ENCODE data around the gene CDYL2. TPM values are rescaled to one million over a fixed set of nuclear protein-coding genes. Genes with fewer than 3 reads are reported as not detected.
A peak's percentile ranks its signal among the peaks of the same experiment; 100 is the strongest.

Gene CDYL2
- total and polyA plus RNA-seq, 4 experiments from 2014 or later: 0.91 to 42.4 (median 20.0) TPM

- Mint-ChIP-seq H3K4me3 (no peak overlapping the region), H3K9me3 (peaks cover 0 to 31% (median 26%) of the 10 kb centered on the region in 8 donors), H3K27ac (no peak overlapping the region), H3K4me1 (no peaks in the 10 kb centered on the region), H3K27me3 (peaks cover 4 to 11% of the 10 kb centered on the region in 2 donors), H3K36me3 (no peaks in the 10 kb centered on the region)
- H3K27me3 ChIP-seq (ENCODE audit: insufficient read depth, low read length): no peaks in the 10 kb centered on the region
- POLR2A ChIA-PET (ENCODE audit: partially characterized antibody): no interaction called here
- CTCF ChIA-PET (ENCODE audit: partially characterized antibody): no interaction called here
- intact Hi-C loops (cut with micrococcal nuclease): no loop called here
- no peak overlapping the region for H3K4me3 ChIP-seq (ENCODE audit: low read length in 2 of 2)
- no peaks in the 10 kb centered on the region for H3K4me1 ChIP-seq (ENCODE audit: insufficient read depth, low read length)
- H3K36me3 ChIP-seq (ENCODE audit: insufficient read depth, low read length): no peaks in the 10 kb centered on the region
- DNase-seq: no peak
- no peaks in the 10 kb centered on the region for H3K9me3 ChIP-seq (ENCODE audit: control insufficient read depth in 1 of 2, low read length in 2 of 2)
- no peak overlapping the region for H3K27ac ChIP-seq (ENCODE audit: low read depth, low read length)
Observed at GRCh38 chr16:80846275-80846674, 41.9 kb upstream of the CDYL2 start.

DNA sequence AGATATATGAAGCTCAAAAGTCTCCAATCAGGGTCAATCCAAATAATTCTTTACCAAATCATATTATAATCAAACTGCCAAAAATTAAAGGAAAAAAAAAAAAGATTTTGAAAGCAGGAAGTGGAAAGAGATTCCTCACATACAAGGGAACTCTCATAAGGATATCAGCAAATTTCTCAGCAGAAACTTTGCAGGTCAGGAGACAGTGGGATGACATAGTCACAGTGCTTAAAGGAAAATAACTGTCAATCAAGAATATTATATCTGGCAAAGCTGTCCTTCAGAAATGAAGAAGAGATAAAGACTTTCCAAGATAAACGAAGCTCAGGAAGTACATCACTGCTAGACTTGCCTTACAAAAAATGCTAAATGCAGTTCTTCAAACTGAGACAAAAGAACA lies 40.0 kb upstream of the CDYL2 start:
- Mint-ChIP-seq H3K36me3 (peaks cover 0 to 2% of the 10 kb centered on the region in 2 donors), H3K4me1 (no peaks in the 10 kb centered on the region), H3K27me3 (peaks cover 13 to 19% of the 10 kb centered on the region in 2 donors), H3K27ac (peak overlapping the region in 1 of 7 donors; percentile 5), H3K9me3 (peaks cover 0 to 41% (median 31%) of the 10 kb centered on the region in 8 donors), H3K4me3 (no peak overlapping the region)
- POLR2A ChIA-PET (ENCODE audit: partially characterized antibody): no interaction called here
- no peaks in the 10 kb centered on the region for H3K4me1 ChIP-seq (ENCODE audit: insufficient read depth, low read length)
- no peaks in the 10 kb centered on the region for H3K9me3 ChIP-seq (ENCODE audit: control insufficient read depth in 1 of 2, low read length in 2 of 2)
- H3K4me3 ChIP-seq (ENCODE audit: low read length in 2 of 2): no peak overlapping the region
- H3K27ac ChIP-seq (ENCODE audit: low read depth, low read length): no peak overlapping the region
- H3K27me3 ChIP-seq (ENCODE audit: insufficient read depth, low read length): no peaks in the 10 kb centered on the region
- intact Hi-C loops (cut with micrococcal nuclease): no loop called here
- no peak for DNase-seq
- CTCF ChIA-PET (ENCODE audit: partially characterized antibody): no interaction called here
- no peaks in the 10 kb centered on the region for H3K36me3 ChIP-seq (ENCODE audit: insufficient read depth, low read length)

DNA sequence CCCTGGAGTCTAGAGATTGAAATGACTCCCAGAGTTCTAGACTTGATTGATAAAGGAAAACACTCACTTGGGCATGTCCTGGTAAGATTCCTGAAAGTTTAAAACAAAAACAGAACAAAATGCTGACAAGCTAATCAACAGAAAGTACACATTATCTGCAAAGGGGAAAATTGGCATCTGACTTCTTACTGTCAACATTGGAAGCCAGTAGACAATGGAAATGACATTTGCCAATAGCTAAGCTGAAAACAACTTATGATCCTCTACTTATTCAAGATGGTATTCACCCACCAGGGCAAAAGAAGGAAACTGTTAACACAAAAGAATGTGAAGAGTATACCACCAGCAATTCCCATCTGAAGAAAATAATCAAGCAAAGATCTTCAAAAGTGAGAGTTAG lies 36.8 kb upstream of the CDYL2 start:
- peaks cover 5% of the 10 kb centered on the region for H3K27me3 ChIP-seq (ENCODE audit: insufficient read depth, low read length)
- no peaks in the 10 kb centered on the region for H3K36me3 ChIP-seq (ENCODE audit: insufficient read depth, low read length)
- no peak overlapping the region for H3K4me3 ChIP-seq (ENCODE audit: low read length in 2 of 2)
- intact Hi-C loops (cut with micrococcal nuclease): no loop called here
- Mint-ChIP-seq H3K9me3 (peaks cover 0 to 41% (median 31%) of the 10 kb centered on the region in 8 donors), H3K4me1 (no peaks in the 10 kb centered on the region), H3K27ac (no peak overlapping the region), H3K4me3 (no peak overlapping the region), H3K36me3 (peaks cover 0 to 2% of the 10 kb centered on the region in 2 donors), H3K27me3 (peaks cover 15 to 31% of the 10 kb centered on the region in 2 donors)
- ChIA-PET POLR2A (ENCODE audit: partially characterized antibody) (no interaction called here), CTCF (ENCODE audit: partially characterized antibody) (no interaction called here)
- H3K9me3 ChIP-seq (ENCODE audit: control insufficient read depth in 1 of 2, low read length in 2 of 2): no peaks in the 10 kb centered on the region
- H3K4me1 ChIP-seq (ENCODE audit: insufficient read depth, low read length): no peaks in the 10 kb centered on the region
- H3K27ac ChIP-seq (ENCODE audit: low read depth, low read length): no peak overlapping the region
- DNase-seq: no peak

DNA sequence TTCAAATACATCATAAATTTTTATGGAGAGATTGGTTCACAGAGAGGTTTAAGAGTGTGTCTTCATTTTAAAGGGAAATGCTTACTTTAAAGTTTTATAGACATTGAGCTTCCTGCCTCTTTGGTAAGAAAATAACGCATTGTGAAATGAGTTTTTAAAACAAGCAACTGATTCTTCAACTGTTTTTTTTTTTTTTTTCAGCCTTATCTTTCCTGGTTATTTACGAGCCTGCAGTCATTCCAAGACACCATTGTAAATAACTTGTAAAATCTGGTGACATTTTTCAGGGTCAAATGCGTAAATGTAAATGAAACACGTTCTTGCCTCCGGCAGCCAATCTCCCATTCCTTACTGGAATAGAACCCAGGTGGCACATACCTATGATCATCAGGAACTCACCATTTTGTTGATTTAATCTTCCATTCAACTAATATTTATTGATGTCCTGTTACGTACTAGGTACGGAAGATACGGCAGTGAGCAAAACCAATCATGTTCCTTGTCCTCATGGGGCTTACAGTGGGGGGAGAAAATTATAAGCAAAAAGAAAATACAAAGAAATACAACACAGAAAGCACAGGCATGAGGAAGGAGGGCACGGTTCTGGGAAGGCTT lies 33.2 kb upstream of the CDYL2 start:
- ChIA-PET POLR2A (ENCODE audit: partially characterized antibody) (no interaction called here), CTCF (ENCODE audit: partially characterized antibody) (interaction anchor here (2.6 kb wide), 1 partner anchor 13 kb away, joined by 9 read pairs; no protein-coding TSS in a partner anchor)
- Histone ChIP-seq H3K27me3 (ENCODE audit: insufficient read depth, low read length) (peaks cover 9% of the 10 kb centered on the region), H3K4me1 (ENCODE audit: insufficient read depth, low read length) (no peaks in the 10 kb centered on the region), H3K9me3 (ENCODE audit: control insufficient read depth in 1 of 2, low read length in 2 of 2) (no peaks in the 10 kb centered on the region), H3K27ac (ENCODE audit: low read depth, low read length) (no peak overlapping the region), H3K36me3 (ENCODE audit: insufficient read depth, low read length) (no peaks in the 10 kb centered on the region), H3K4me3 (ENCODE audit: low read length in 2 of 2) (no peak overlapping the region)
- peaks cover 0 to 23% (median 15%) of the 10 kb centered on the region in 8 donors for H3K9me3 Mint-ChIP-seq
- H3K36me3 Mint-ChIP-seq: peaks cover 0 to 2% of the 10 kb centered on the region in 2 donors
- H3K4me3 Mint-ChIP-seq: no peak overlapping the region
- peak in 1 of 5 donors; percentile 9 for DNase-seq
- no peaks in the 10 kb centered on the region for H3K4me1 Mint-ChIP-seq
- peaks cover 17 to 39% of the 10 kb centered on the region in 2 donors for H3K27me3 Mint-ChIP-seq
- no peak overlapping the region for H3K27ac Mint-ChIP-seq
- intact Hi-C loops (cut with micrococcal nuclease): no loop called here

- no peak overlapping the region for H3K27ac ChIP-seq (ENCODE audit: low read depth, low read length)
- peaks cover 0 to 16% (median 10%) of the 10 kb centered on the region in 8 donors for H3K9me3 Mint-ChIP-seq
- no peak for DNase-seq
- no peaks in the 10 kb centered on the region for H3K9me3 ChIP-seq (ENCODE audit: control insufficient read depth in 1 of 2, low read length in 2 of 2)
- H3K27me3 Mint-ChIP-seq: peaks cover 20 to 35% of the 10 kb centered on the region in 2 donors
- no peak overlapping the region for H3K27ac Mint-ChIP-seq
- H3K4me1 Mint-ChIP-seq: no peaks in the 10 kb centered on the region
- ChIA-PET POLR2A (ENCODE audit: partially characterized antibody) (no interaction called here), CTCF (ENCODE audit: partially characterized antibody) (interaction anchor here (2.6 kb wide), 1 partner anchor 12 kb away, joined by 9 read pairs; no protein-coding TSS in a partner anchor)
- no peak overlapping the region for H3K4me3 ChIP-seq (ENCODE audit: low read length in 2 of 2)
- no peaks in the 10 kb centered on the region for H3K4me1 ChIP-seq (ENCODE audit: insufficient read depth, low read length)
- intact Hi-C loops (cut with micrococcal nuclease): no loop called here
- peaks cover 0 to 2% of the 10 kb centered on the region in 2 donors for H3K36me3 Mint-ChIP-seq
- peaks cover 9% of the 10 kb centered on the region for H3K27me3 ChIP-seq (ENCODE audit: insufficient read depth, low read length)
- H3K36me3 ChIP-seq (ENCODE audit: insufficient read depth, low read length): no peaks in the 10 kb centered on the region
- H3K4me3 Mint-ChIP-seq: no peak overlapping the region
Observed at GRCh38 chr16:80836846-80837245, 32.4 kb upstream of the CDYL2 start.

DNA sequence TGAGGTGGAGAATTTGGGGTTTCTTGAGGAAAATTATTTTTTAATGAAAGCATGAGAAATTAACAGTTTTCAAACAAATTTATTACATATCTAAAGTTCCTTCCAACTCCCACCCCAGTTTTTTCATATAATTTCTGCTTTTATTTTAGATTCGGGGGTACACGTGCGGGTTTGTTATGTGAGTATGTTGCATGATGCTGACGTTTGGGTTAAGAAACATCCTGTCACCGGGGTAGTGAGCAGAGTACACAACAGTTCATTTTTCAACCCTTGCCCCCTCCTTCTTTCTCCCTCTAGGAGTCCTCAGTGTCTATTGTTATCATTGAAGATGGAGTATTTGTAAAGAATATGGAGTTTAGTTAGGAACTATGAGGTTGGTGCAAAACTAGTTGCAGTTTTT lies 31.8 kb upstream of the CDYL2 start:
- no peaks in the 10 kb centered on the region for H3K4me1 ChIP-seq (ENCODE audit: insufficient read depth, low read length)
- POLR2A ChIA-PET (ENCODE audit: partially characterized antibody): no interaction called here
- CTCF ChIA-PET (ENCODE audit: partially characterized antibody): interaction anchor here (2.6 kb wide), 1 partner anchor 12 kb away, joined by 9 read pairs; no protein-coding TSS in a partner anchor
- no peaks in the 10 kb centered on the region for H3K36me3 ChIP-seq (ENCODE audit: insufficient read depth, low read length)
- Mint-ChIP-seq H3K27ac (no peak overlapping the region), H3K4me1 (no peaks in the 10 kb centered on the region), H3K36me3 (peaks cover 0 to 2% of the 10 kb centered on the region in 2 donors), H3K4me3 (no peak overlapping the region), H3K27me3 (peaks cover 15 to 30% of the 10 kb centered on the region in 2 donors), H3K9me3 (peaks cover 0 to 10% (median 5%) of the 10 kb centered on the region in 8 donors)
- H3K9me3 ChIP-seq (ENCODE audit: control insufficient read depth in 1 of 2, low read length in 2 of 2): no peaks in the 10 kb centered on the region
- H3K27ac ChIP-seq (ENCODE audit: low read depth, low read length): no peak overlapping the region
- DNase-seq: no peak
- H3K4me3 ChIP-seq (ENCODE audit: low read length in 2 of 2): no peak overlapping the region
- peaks cover 9% of the 10 kb centered on the region for H3K27me3 ChIP-seq (ENCODE audit: insufficient read depth, low read length)
- intact Hi-C loops (cut with micrococcal nuclease): no loop called here

DNA sequence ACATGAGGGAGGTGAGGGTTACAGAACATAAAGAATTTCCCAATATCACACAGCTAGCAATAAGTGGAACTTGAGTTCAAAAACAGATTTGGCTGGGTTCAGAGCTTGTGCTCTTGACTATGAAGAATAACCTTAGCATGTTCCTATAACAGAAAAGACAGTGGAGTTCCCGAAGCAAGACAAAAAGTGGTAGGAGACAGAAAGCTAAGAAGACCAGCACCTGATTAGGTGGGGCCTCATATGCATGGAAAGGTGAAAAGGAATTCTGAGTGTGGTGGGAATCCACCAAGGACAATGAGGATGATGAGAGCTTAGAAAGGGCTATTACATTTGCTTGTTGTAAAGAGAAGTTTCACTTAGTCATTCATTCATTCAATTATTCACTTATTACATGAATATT lies 26.6 kb upstream of the CDYL2 start:
- Histone ChIP-seq H3K4me3 (ENCODE audit: low read length in 2 of 2) (no peak overlapping the region), H3K36me3 (ENCODE audit: insufficient read depth, low read length) (no peaks in the 10 kb centered on the region), H3K27ac (ENCODE audit: low read depth, low read length) (no peak overlapping the region), H3K9me3 (ENCODE audit: control insufficient read depth in 1 of 2, low read length in 2 of 2) (no peaks in the 10 kb centered on the region), H3K4me1 (ENCODE audit: insufficient read depth, low read length) (no peaks in the 10 kb centered on the region), H3K27me3 (ENCODE audit: insufficient read depth, low read length) (peaks cover 7% of the 10 kb centered on the region)
- Mint-ChIP-seq H3K27me3 (peaks cover 9 to 13% of the 10 kb centered on the region in 2 donors), H3K36me3 (no peaks in the 10 kb centered on the region), H3K4me1 (no peaks in the 10 kb centered on the region), H3K27ac (no peak overlapping the region), H3K9me3 (no peaks in the 10 kb centered on the region), H3K4me3 (no peak overlapping the region)
- DNase-seq: no peak
- ChIA-PET CTCF (ENCODE audit: partially characterized antibody) (interaction anchor here (3.4 kb wide), 1 partner anchor 305 kb away, joined by 20 read pairs; no protein-coding TSS in a partner anchor), POLR2A (ENCODE audit: partially characterized antibody) (no interaction called here)
- intact Hi-C loops (cut with micrococcal nuclease): no loop called here

Data from CD4-positive, alpha-beta memory T cell (primary cell).